CD8-positive, alpha-beta memory T cell (primary cell): Measurements from ENCODE around the gene YY1. TPM values are rescaled to one million over a fixed set of nuclear protein-coding genes. Genes with fewer than 3 reads are reported as not detected.

Experiments used
- CTCF ChIA-PET: fragments of 350-600 bp; sonication (Branson Sonifier 250); formaldehyde crosslinking; loops from one replicate; lab custom pipeline; 2021; ENCODE audit warnings: antibody characterized with exemption; lab: Charles Lee
- POLR2A ChIA-PET: fragments of 350-600 bp; sonication (Branson Sonifier 250); formaldehyde crosslinking; loops from one replicate; lab custom pipeline; 2021; ENCODE audit warnings: antibody characterized with exemption; lab: Charles Lee
- DNase-seq, 5 donors: peaks; one replicate each; pipeline versions ENCODE4 v3.0.0 to v3.0.0-alpha.2; 2020 to 2022; ENCODE audit warnings: mixed read lengths in 1 of 5
- H3K27ac ChIP-seq: one replicate; pipeline ENCODE4 v1.7.0; 2013; ENCODE audit warnings: low read depth, mild to moderate bottlenecking, low read length, moderate library complexity
- H3K27me3 ChIP-seq: 2 replicates; pipeline ENCODE4 v1.7.0; 2013; ENCODE audit warnings: low read length, mild to moderate bottlenecking; ENCODE audit not compliant: insufficient read depth, poor library complexity, severe bottlenecking
- H3K36me3 ChIP-seq: 2 replicates; pipeline ENCODE4 v1.7.0; 2013; ENCODE audit warnings: mild to moderate bottlenecking, low read length, moderate library complexity; ENCODE audit not compliant: insufficient read depth
- H3K4me1 ChIP-seq: 2 replicates; pipeline ENCODE4 v1.7.0; 2013; ENCODE audit warnings: mild to moderate bottlenecking, low read length, moderate library complexity; ENCODE audit not compliant: insufficient read depth
- H3K4me3 ChIP-seq: 2 replicates; pipeline ENCODE4 v1.7.0; 2013; ENCODE audit warnings: mild to moderate bottlenecking, low read length
- H3K9me3 ChIP-seq: 2 replicates; pipeline ENCODE4 v1.7.0; 2013; ENCODE audit warnings: mild to moderate bottlenecking, low read length
- H3K27ac Mint-ChIP-seq, 8 donors: one replicate each; pipeline ENCODE4 v1.8.0; 2020 to 2021; ENCODE audit warnings: mixed read lengths in 8 of 8, mild to moderate bottlenecking in 6 of 8, inconsistent platforms in 3 of 8, moderate library complexity in 3 of 8
- H3K27me3 Mint-ChIP-seq, 2 donors: one replicate each; pipeline ENCODE4 v1.8.0; 2020 to 2021; ENCODE audit warnings: mixed read lengths in 2 of 2, mild to moderate bottlenecking in 1 of 2, moderate library complexity in 1 of 2
- H3K36me3 Mint-ChIP-seq, 3 donors: one replicate each; pipeline ENCODE4 v1.8.0; 2020 to 2021; ENCODE audit warnings: mixed read lengths in 3 of 3, inconsistent platforms in 1 of 3, mild to moderate bottlenecking in 1 of 3
- H3K4me1 Mint-ChIP-seq, 3 donors: one replicate each; pipeline ENCODE4 v1.8.0; 2020 to 2021; ENCODE audit warnings: mixed read lengths in 3 of 3, inconsistent platforms in 1 of 3, mild to moderate bottlenecking in 1 of 3
- H3K4me3 Mint-ChIP-seq, 7 donors: one replicate each; pipeline ENCODE4 v1.8.0; 2020 to 2021; ENCODE audit warnings: mixed read lengths in 7 of 7, mild to moderate bottlenecking in 6 of 7, moderate library complexity in 4 of 7, inconsistent platforms in 2 of 7
- H3K9me3 Mint-ChIP-seq, 5 donors: one replicate each; pipeline ENCODE4 v1.8.0; 2020 to 2022; ENCODE audit warnings: mixed read lengths in 5 of 5, mild to moderate bottlenecking in 3 of 5, moderate library complexity in 2 of 5, inconsistent platforms in 1 of 5
- polyA plus RNA-seq: library from polyadenylated mRNA; unstranded; fragments of 300-500 nt; fragmentation: Illumina TruSeq; gene quantifications from one replicate; pipeline ENCODE4 v1.2.3, GENCODE V29; 2021
- total RNA-seq, 2 experiments: library from RNA; stranded (reverse); gene quantifications; one replicate each; pipeline ENCODE4 v1.2.3, GENCODE V29; 2021

Gene YY1
- total and polyA plus RNA-seq, 3 experiments from 2014 or later = 24.2 to 116 (median 109) TPM

- Histone ChIP-seq H3K4me3 (no peak overlapping the region), H3K27me3 (no peaks in the 10 kb centered on the region), H3K4me1 (no peaks in the 10 kb centered on the region), H3K9me3 (no peaks in the 10 kb centered on the region), H3K36me3 (no peaks in the 10 kb centered on the region), H3K27ac (no peak overlapping the region)
- Mint-ChIP-seq H3K4me3 (no peak overlapping the region), H3K9me3 (no peaks in the 10 kb centered on the region), H3K4me1 (no peaks in the 10 kb centered on the region), H3K27me3 (no peaks in the 10 kb centered on the region), H3K27ac (no peak overlapping the region), H3K36me3 (peaks cover 0 to 2% (median 0%) of the 10 kb centered on the region in 3 donors)
- CTCF ChIA-PET = interaction anchor here (1.0 to 1.6 kb wide), 3 partner anchors 9 to 26 kb away, joined by 3 to 6 read pairs (median 4); no protein-coding TSS in a partner anchor
- POLR2A ChIA-PET = no interaction called here
- peak in 1 of 5 donors; percentile 36 for DNase-seq
These were observed 53.4 kb downstream of the YY1 start for GRCh38 chr14:100292301-100292775.

- Histone ChIP-seq H3K27ac (no peak overlapping the region), H3K4me1 (no peaks in the 10 kb centered on the region), H3K27me3 (no peaks in the 10 kb centered on the region), H3K36me3 (no peaks in the 10 kb centered on the region), H3K4me3 (no peak overlapping the region), H3K9me3 (no peaks in the 10 kb centered on the region)
- H3K9me3 Mint-ChIP-seq = no peaks in the 10 kb centered on the region
- ChIA-PET CTCF (interaction anchor here (1.6 kb wide), 2 partner anchors 8 to 9 kb away, joined by 4 to 6 read pairs; no protein-coding TSS in a partner anchor), POLR2A (no interaction called here)
- no peak overlapping the region for H3K4me3 Mint-ChIP-seq
- H3K27ac Mint-ChIP-seq = no peak overlapping the region
- DNase-seq = peak in 1 of 5 donors; percentile 45
- H3K27me3 Mint-ChIP-seq = no peaks in the 10 kb centered on the region
- peaks cover 0 to 2% (median 0%) of the 10 kb centered on the region in 3 donors for H3K36me3 Mint-ChIP-seq
- H3K4me1 Mint-ChIP-seq = no peaks in the 10 kb centered on the region
These were observed 54.0 kb downstream of the YY1 start for GRCh38 chr14:100292776-100293461.

GRCh38 chr14:100293497-100294212 is 54.7 kb downstream of the YY1 start:
- Mint-ChIP-seq H3K4me1 (no peaks in the 10 kb centered on the region), H3K27ac (peak overlapping the region in 1 of 8 donors; percentile 38), H3K27me3 (no peaks in the 10 kb centered on the region), H3K4me3 (no peak overlapping the region), H3K36me3 (peaks cover 0 to 2% (median 2%) of the 10 kb centered on the region in 3 donors), H3K9me3 (no peaks in the 10 kb centered on the region)
- Histone ChIP-seq H3K27ac (no peak overlapping the region), H3K4me1 (no peaks in the 10 kb centered on the region), H3K9me3 (no peaks in the 10 kb centered on the region), H3K27me3 (no peaks in the 10 kb centered on the region), H3K4me3 (no peak overlapping the region), H3K36me3 (no peaks in the 10 kb centered on the region)
- peak in 1 of 5 donors; percentile 26 for DNase-seq
- CTCF ChIA-PET = interaction anchor here (1.9 kb wide), 1 partner anchor 8 kb away, joined by 12 read pairs; no protein-coding TSS in a partner anchor
- POLR2A ChIA-PET = no interaction called here

- Histone ChIP-seq H3K4me3 (no peak overlapping the region), H3K27ac (no peak overlapping the region), H3K4me1 (no peaks in the 10 kb centered on the region), H3K36me3 (no peaks in the 10 kb centered on the region), H3K9me3 (no peaks in the 10 kb centered on the region), H3K27me3 (no peaks in the 10 kb centered on the region)
- H3K36me3 Mint-ChIP-seq = peaks cover 0 to 2% (median 2%) of the 10 kb centered on the region in 3 donors
- H3K27me3 Mint-ChIP-seq = no peaks in the 10 kb centered on the region
- POLR2A ChIA-PET = no interaction called here
- H3K9me3 Mint-ChIP-seq = no peaks in the 10 kb centered on the region
- no peaks in the 10 kb centered on the region for H3K4me1 Mint-ChIP-seq
- H3K4me3 Mint-ChIP-seq = no peak overlapping the region
- no peak for DNase-seq
- H3K27ac Mint-ChIP-seq = no peak overlapping the region
- CTCF ChIA-PET = interaction anchor here (1.9 kb wide), 1 partner anchor 9 kb away, joined by 12 read pairs; no protein-coding TSS in a partner anchor
These were observed 55.4 kb downstream of the YY1 start for GRCh38 chr14:100294213-100294962.

- Histone ChIP-seq H3K4me3 (no peak overlapping the region), H3K4me1 (no peaks in the 10 kb centered on the region)
- POLR2A ChIA-PET = no interaction called here
These were observed 56.0 kb downstream of the YY1 start for GRCh38 chr14:100294963-100295330.

GRCh38 chr14:100295376-100296105 is 56.6 kb downstream of the YY1 start:
- Mint-ChIP-seq H3K9me3 (no peaks in the 10 kb centered on the region), H3K4me3 (no peak overlapping the region), H3K27me3 (no peaks in the 10 kb centered on the region), H3K27ac (no peak overlapping the region), H3K36me3 (peaks cover 0 to 2% (median 2%) of the 10 kb centered on the region in 3 donors), H3K4me1 (no peaks in the 10 kb centered on the region)
- Histone ChIP-seq H3K27me3 (no peaks in the 10 kb centered on the region), H3K36me3 (no peaks in the 10 kb centered on the region), H3K4me3 (no peak overlapping the region), H3K27ac (no peak overlapping the region), H3K4me1 (no peaks in the 10 kb centered on the region), H3K9me3 (no peaks in the 10 kb centered on the region)
- ChIA-PET POLR2A (no interaction called here), CTCF (interaction anchor here (1.4 to 1.9 kb wide), 2 partner anchors 10 to 102 kb away, joined by 3 to 12 read pairs; no protein-coding TSS in a partner anchor)
- DNase-seq = no peak

More at GRCh38 chr14:100294963-100295330, 56.0 kb downstream of the YY1 start:
- Mint-ChIP-seq H3K4me1 (no peaks in the 10 kb centered on the region), H3K27ac (no peak overlapping the region), H3K4me3 (no peak overlapping the region), H3K9me3 (no peaks in the 10 kb centered on the region), H3K36me3 (peaks cover 0 to 2% (median 2%) of the 10 kb centered on the region in 3 donors), H3K27me3 (no peaks in the 10 kb centered on the region)
- Histone ChIP-seq H3K27me3 (no peaks in the 10 kb centered on the region), H3K27ac (no peak overlapping the region), H3K36me3 (no peaks in the 10 kb centered on the region), H3K9me3 (no peaks in the 10 kb centered on the region)
- CTCF ChIA-PET = interaction anchor here (1.4 to 1.9 kb wide), 2 partner anchors 9 to 102 kb away, joined by 3 to 12 read pairs; no protein-coding TSS in a partner anchor
- no peak for DNase-seq

- Mint-ChIP-seq H3K4me1 (no peaks in the 10 kb centered on the region), H3K27ac (no peak overlapping the region), H3K27me3 (no peaks in the 10 kb centered on the region), H3K4me3 (no peak overlapping the region), H3K9me3 (no peaks in the 10 kb centered on the region), H3K36me3 (peaks cover 0 to 2% (median 2%) of the 10 kb centered on the region in 3 donors)
- POLR2A ChIA-PET = no interaction called here
- CTCF ChIA-PET = interaction anchor here (1.3 to 1.4 kb wide), 2 partner anchors 8 to 103 kb away, joined by 3 to 5 read pairs; no protein-coding TSS in a partner anchor
- Histone ChIP-seq H3K27ac (no peak overlapping the region), H3K36me3 (no peaks in the 10 kb centered on the region), H3K4me1 (no peaks in the 10 kb centered on the region), H3K27me3 (no peaks in the 10 kb centered on the region), H3K9me3 (no peaks in the 10 kb centered on the region), H3K4me3 (no peak overlapping the region)
- DNase-seq = no peak
These were observed 57.2 kb downstream of the YY1 start for GRCh38 chr14:100296106-100296651.
